ENCODE results near the gene YKT6. TPM values are rescaled to one million over a fixed set of nuclear protein-coding genes. Genes with fewer than 3 reads are reported as not detected.
A peak's percentile ranks its signal among the peaks of the same experiment; 100 is the strongest.

The YKT6 gene
- total RNA-seq, 1 experiment from 2014 or later = 107 TPM

DNA sequence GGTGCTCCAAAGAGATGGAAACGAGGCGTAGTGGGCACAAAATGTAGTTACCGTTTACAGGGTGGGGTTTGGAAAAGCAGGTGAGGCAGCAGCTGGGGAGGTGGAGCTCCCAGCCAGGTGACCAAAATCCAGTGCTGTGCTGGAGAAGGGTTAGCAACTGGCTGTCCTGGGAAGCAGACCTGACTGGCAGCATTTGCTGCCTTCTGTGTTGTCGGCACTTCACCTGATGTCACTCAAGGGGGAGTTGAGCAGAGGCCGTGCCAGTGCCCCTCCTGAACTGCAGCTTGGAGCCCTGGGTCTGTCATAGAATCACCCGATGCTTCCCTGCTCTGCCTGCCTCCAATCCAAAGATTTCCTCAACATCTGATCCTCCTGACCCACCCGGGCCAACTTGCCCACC, 24.3 kb upstream of the YKT6 start:
- POLR2A ChIA-PET = interaction anchor here (0.9 to 1.1 kb wide), 2 partner anchors 13 to 132 kb away, joined by 3 to 6 read pairs; partner anchors contain the start of gene DBNL
- Mint-ChIP-seq H3K27me3 (ENCODE audit: insufficient read depth, unreplicated experiment) (no peaks in the 10 kb centered on the region), H3K4me3 (ENCODE audit: unreplicated experiment) (no peak overlapping the region), H3K9me3 (ENCODE audit: unreplicated experiment) (no peaks in the 10 kb centered on the region), H3K27ac (ENCODE audit: low read depth, unreplicated experiment) (no peak overlapping the region), H3K36me3 (ENCODE audit: insufficient read depth, unreplicated experiment) (no peaks in the 10 kb centered on the region), H3K4me1 (ENCODE audit: insufficient read depth, unreplicated experiment) (peaks cover 9% of the 10 kb centered on the region)
- intact Hi-C loops (cut with micrococcal nuclease) = no loop called here
- TF ChIP-seq, protein P1, sequence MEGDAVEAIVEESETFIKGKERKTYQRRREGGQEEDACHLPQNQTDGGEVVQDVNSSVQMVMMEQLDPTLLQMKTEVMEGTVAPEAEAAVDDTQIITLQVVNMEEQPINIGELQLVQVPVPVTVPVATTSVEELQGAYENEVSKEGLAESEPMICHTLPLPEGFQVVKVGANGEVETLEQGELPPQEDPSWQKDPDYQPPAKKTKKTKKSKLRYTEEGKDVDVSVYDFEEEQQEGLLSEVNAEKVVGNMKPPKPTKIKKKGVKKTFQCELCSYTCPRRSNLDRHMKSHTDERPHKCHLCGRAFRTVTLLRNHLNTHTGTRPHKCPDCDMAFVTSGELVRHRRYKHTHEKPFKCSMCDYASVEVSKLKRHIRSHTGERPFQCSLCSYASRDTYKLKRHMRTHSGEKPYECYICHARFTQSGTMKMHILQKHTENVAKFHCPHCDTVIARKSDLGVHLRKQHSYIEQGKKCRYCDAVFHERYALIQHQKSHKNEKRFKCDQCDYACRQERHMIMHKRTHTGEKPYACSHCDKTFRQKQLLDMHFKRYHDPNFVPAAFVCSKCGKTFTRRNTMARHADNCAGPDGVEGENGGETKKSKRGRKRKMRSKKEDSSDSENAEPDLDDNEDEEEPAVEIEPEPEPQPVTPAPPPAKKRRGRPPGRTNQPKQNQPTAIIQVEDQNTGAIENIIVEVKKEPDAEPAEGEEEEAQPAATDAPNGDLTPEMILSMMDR (IDR thresholded peaks at IDR 0.05; ENCODE audit: unreplicated experiment) = no peak
- no TSS peak for BruUV-seq (replicated peaks)
- CTCF ChIA-PET = interaction anchor here (0.7 kb wide), 1 partner anchor 20 kb away, joined by 3 read pairs; no protein-coding TSS in a partner anchor
- DNase-seq (ENCODE audit: unreplicated experiment) = no peak

DNA sequence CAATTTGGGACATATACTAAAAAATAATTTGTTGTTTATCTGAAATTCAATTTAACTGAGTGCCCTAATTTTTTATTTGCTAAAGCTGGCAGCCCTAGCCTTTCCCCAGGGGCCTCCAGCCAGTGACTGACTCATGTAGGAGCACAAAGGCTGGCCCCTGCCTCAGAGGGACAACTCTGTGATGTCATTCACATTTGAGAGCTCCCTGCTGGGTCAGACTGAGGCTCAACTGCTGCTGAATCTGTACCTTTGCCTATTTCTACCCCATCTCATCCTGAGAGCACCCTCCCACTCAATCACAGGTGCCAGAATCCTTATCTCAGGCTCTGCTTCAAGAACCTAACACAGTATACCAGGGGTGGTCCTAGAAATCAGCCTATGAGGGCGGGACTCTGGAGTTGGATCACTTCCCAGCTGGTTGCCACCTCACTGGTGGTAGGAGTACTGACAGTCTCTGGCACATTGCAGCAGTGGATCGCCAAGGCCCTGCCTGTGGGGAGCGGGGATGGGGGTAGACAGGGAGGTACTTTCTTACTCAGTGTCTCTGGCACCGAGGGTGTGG, 23.1 kb upstream of the YKT6 start:
- Mint-ChIP-seq H3K27me3 (ENCODE audit: insufficient read depth, unreplicated experiment) (no peaks in the 10 kb centered on the region), H3K36me3 (ENCODE audit: insufficient read depth, unreplicated experiment) (no peaks in the 10 kb centered on the region), H3K4me3 (ENCODE audit: unreplicated experiment) (no peak overlapping the region), H3K4me1 (ENCODE audit: insufficient read depth, unreplicated experiment) (peaks cover 9% of the 10 kb centered on the region), H3K9me3 (ENCODE audit: unreplicated experiment) (no peaks in the 10 kb centered on the region), H3K27ac (ENCODE audit: low read depth, unreplicated experiment) (peak overlapping the region; percentile 46)
- intact Hi-C loops (cut with micrococcal nuclease) = no loop called here
- BruUV-seq (replicated peaks) = no TSS peak
- ChIA-PET CTCF (interaction anchor here (0.6 to 1.3 kb wide), 2 partner anchors 14 to 156 kb away, joined by 3 read pairs; no protein-coding TSS in a partner anchor), POLR2A (no interaction called here)
- TF ChIP-seq, protein P1 (IDR thresholded peaks at IDR 0.05; ENCODE audit: unreplicated experiment) = no peak
- DNase-seq (ENCODE audit: unreplicated experiment) = peak; percentile 79

DNA sequence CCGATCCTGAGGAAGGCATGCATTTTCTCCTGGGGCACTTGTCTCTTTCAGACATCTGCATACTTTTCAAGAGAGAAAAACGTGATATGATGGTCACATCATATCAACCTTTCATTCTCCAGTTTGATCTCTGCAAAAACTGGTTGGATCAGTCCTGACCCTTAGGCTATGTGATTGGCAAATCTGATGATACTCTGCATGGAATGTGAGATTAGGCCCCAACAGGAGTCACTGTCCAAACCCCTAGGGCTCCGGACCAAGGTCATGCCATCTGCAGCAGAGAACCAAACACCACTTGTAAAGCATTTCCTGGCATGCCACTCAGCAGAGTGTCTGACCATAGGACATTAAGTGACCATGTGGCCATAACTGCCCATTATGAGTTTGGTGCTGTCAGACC, 20.1 kb upstream of the YKT6 start:
- TF ChIP-seq, protein P1 (IDR thresholded peaks at IDR 0.05; ENCODE audit: unreplicated experiment) = no peak
- Mint-ChIP-seq H3K4me3 (ENCODE audit: unreplicated experiment) (no peak overlapping the region), H3K4me1 (ENCODE audit: insufficient read depth, unreplicated experiment) (peaks cover 29% of the 10 kb centered on the region), H3K27me3 (ENCODE audit: insufficient read depth, unreplicated experiment) (no peaks in the 10 kb centered on the region), H3K36me3 (ENCODE audit: insufficient read depth, unreplicated experiment) (no peaks in the 10 kb centered on the region), H3K9me3 (ENCODE audit: unreplicated experiment) (no peaks in the 10 kb centered on the region), H3K27ac (ENCODE audit: low read depth, unreplicated experiment) (no peak overlapping the region)
- CTCF ChIA-PET = interaction anchor here (0.6 kb wide), 1 partner anchor 26 kb away, joined by 3 read pairs; no protein-coding TSS in a partner anchor
- DNase-seq (ENCODE audit: unreplicated experiment) = no peak
- POLR2A ChIA-PET = no interaction called here
- intact Hi-C loops (cut with micrococcal nuclease) = no loop called here
- no TSS peak for BruUV-seq (replicated peaks)

DNA sequence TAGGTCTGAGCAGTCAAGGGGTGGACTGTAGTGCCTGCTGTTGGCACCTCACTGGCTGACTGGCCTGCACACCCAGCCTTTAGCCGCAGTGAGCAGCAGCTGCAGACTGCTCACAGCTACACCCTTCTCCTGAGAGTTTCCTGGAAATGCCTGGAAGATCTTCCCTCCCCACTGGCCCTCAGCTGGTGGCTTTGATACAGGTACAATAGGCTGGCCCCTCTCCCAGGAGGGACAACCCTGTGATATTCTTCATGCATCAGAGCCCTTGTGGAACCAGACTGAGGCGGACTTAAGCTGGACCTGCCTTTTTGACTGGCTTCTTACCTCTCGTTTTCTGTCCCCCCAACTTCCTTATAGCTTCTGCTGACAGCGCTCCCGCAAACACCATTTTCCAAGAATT, 18.0 kb upstream of the YKT6 start:
- no TSS peak for BruUV-seq (replicated peaks)
- TF ChIP-seq, protein P1 (IDR thresholded peaks at IDR 0.05; ENCODE audit: unreplicated experiment) = no peak
- intact Hi-C loops (cut with micrococcal nuclease) = no loop called here
- no peak for DNase-seq (ENCODE audit: unreplicated experiment)
- Mint-ChIP-seq H3K36me3 (ENCODE audit: insufficient read depth, unreplicated experiment) (no peaks in the 10 kb centered on the region), H3K4me1 (ENCODE audit: insufficient read depth, unreplicated experiment) (peaks cover 25% of the 10 kb centered on the region), H3K27ac (ENCODE audit: low read depth, unreplicated experiment) (no peak overlapping the region), H3K4me3 (ENCODE audit: unreplicated experiment) (no peak overlapping the region), H3K27me3 (ENCODE audit: insufficient read depth, unreplicated experiment) (no peaks in the 10 kb centered on the region), H3K9me3 (ENCODE audit: unreplicated experiment) (no peaks in the 10 kb centered on the region)
- POLR2A ChIA-PET = interaction anchor here (0.7 to 0.8 kb wide), 2 partner anchors 11 to 92 kb away, joined by 3 read pairs; no protein-coding TSS in a partner anchor
- CTCF ChIA-PET = interaction anchor here (1.0 to 1.1 kb wide), 2 partner anchors 12 to 14 kb away, joined by 3 read pairs; no protein-coding TSS in a partner anchor

All from MCF 10A (cell line).